Kidney (tissue), 14 donors: ENCODE results near the gene SH3PXD2A. TPM values are rescaled to one million over a fixed set of nuclear protein-coding genes. Genes with fewer than 3 reads are reported as not detected.

Experiments
- DNase-seq, 5 donors: peaks; one replicate each; pipeline ENCODE4 v3.0.0-alpha.2; 2013 to 2020
- FAIRE-seq: peaks from 2 replicates; lab custom pipeline; 2012; peaks lifted over from hg19 to GRCh38; lab: Jason Lieb, UNC
- H3K27ac ChIP-seq, 2 donors: one replicate each; pipeline ENCODE4 v1.7.0; 2013; ENCODE audit warnings: low read depth in 2 of 2, low read length in 2 of 2, inconsistent platforms in 1 of 2
- H3K27me3 ChIP-seq: one replicate; pipeline ENCODE4 v1.7.1; 2013; ENCODE audit warnings: low read length, inconsistent platforms; ENCODE audit not compliant: control insufficient read depth, insufficient read depth
- H3K36me3 ChIP-seq, 3 donors: one replicate each; pipeline versions ENCODE4 v1.7.0 to v1.7.1; 2013; ENCODE audit warnings: low read length in 3 of 3, control low read depth in 1 of 3, inconsistent platforms in 1 of 3; ENCODE audit not compliant: insufficient read depth in 3 of 3, control insufficient read depth in 2 of 3
- H3K4me1 ChIP-seq, 3 donors: one replicate each; pipeline versions ENCODE4 v1.7.0 to v1.7.1; 2013; ENCODE audit warnings: low read length in 3 of 3, inconsistent platforms in 1 of 3, low read depth in 1 of 3; ENCODE audit not compliant: control insufficient read depth in 2 of 3, insufficient read depth in 2 of 3
- H3K4me3 ChIP-seq, 3 donors: one replicate each; pipeline versions ENCODE4 v1.7.0 to v1.8.1; 2013; ENCODE audit warnings: low read length in 3 of 3, control low read depth in 1 of 3, inconsistent platforms in 1 of 3
- H3K9ac ChIP-seq, 3 donors: one replicate each; pipeline versions ENCODE4 v1.7.0 to v1.7.1; 2013; ENCODE audit warnings: low read length in 3 of 3, control low read depth in 1 of 3, inconsistent platforms in 1 of 3
- H3K9me3 ChIP-seq, 3 donors: one replicate each; pipeline versions ENCODE4 v1.7.0 to v1.7.1; 2013; ENCODE audit warnings: low read length in 3 of 3, control low read depth in 1 of 3, inconsistent platforms in 1 of 3; ENCODE audit not compliant: control insufficient read depth in 2 of 3, insufficient read depth in 1 of 3
- intact Hi-C: fragments of 100-400 bp; cut with DNase I; formaldehyde crosslinking; loops from one replicate; pipeline ENCODE4 v1.11.1; 2022
- polyA plus RNA-seq: library from polyadenylated mRNA; stranded (reverse); fragments of 350-450 nt; fragmentation: Illumina TruSeq; extraction: RNeasy Lipid Tissue Mini Kit (QIAGEN cat#74804); gene quantifications from one replicate; pipeline ENCODE4 v1.2.3, GENCODE V29; 2014; ENCODE audit warnings: low read depth, low replicate concordance; ENCODE audit not compliant: insufficient read depth
- total RNA-seq: library from RNA; stranded (reverse); fragmentation: NEBNext Ultra II Directional; extraction: Animal tissue kit (Norgen Biotek cat#: 25700); gene quantifications from one replicate; pipeline ENCODE4 v1.2.1, GENCODE V29; 2021
- TF ChIP-seq, protein P1 (sequence below): IDR thresholded peaks from 3 replicates; pipeline ENCODE4 v1.5.1; 2012; ENCODE audit warnings: mild to moderate bottlenecking, moderate library complexity, borderline replicate concordance; ENCODE audit not compliant: insufficient read depth; ENCODE audit errors: extremely low read depth
- donor health status: control.
- donor health status: control.
- donor health status: control.
- donor health status: control.
- donor health status: control.
- donor health status: DM: yes; HTN: yes; CAD: no.
- donor health status: Normal renal cell carcinoma (clear cell type).

Gene SH3PXD2A
- total and polyA plus RNA-seq, 2 donors from 2014 or later, result 2.4 to 20.1 TPM

- DNase-seq (no peak), FAIRE-seq (no peak)
- intact Hi-C loops, result no loop called here
- H3K9me3 ChIP-seq, result no peaks in the 10 kb centered on the region
- H3K36me3 ChIP-seq, result no peaks in the 10 kb centered on the region
- no peak overlapping the region for H3K9ac ChIP-seq
- no peak overlapping the region for H3K4me3 ChIP-seq
- H3K27ac ChIP-seq, result no peak overlapping the region
- no peaks in the 10 kb centered on the region for H3K4me1 ChIP-seq
- TF ChIP-seq, protein P1, sequence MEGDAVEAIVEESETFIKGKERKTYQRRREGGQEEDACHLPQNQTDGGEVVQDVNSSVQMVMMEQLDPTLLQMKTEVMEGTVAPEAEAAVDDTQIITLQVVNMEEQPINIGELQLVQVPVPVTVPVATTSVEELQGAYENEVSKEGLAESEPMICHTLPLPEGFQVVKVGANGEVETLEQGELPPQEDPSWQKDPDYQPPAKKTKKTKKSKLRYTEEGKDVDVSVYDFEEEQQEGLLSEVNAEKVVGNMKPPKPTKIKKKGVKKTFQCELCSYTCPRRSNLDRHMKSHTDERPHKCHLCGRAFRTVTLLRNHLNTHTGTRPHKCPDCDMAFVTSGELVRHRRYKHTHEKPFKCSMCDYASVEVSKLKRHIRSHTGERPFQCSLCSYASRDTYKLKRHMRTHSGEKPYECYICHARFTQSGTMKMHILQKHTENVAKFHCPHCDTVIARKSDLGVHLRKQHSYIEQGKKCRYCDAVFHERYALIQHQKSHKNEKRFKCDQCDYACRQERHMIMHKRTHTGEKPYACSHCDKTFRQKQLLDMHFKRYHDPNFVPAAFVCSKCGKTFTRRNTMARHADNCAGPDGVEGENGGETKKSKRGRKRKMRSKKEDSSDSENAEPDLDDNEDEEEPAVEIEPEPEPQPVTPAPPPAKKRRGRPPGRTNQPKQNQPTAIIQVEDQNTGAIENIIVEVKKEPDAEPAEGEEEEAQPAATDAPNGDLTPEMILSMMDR, result no peak
- H3K27me3 ChIP-seq, result no peaks in the 10 kb centered on the region
Observed at GRCh38 chr10:103793920-103794883, 61.2 kb downstream of the SH3PXD2A start.

DNA sequence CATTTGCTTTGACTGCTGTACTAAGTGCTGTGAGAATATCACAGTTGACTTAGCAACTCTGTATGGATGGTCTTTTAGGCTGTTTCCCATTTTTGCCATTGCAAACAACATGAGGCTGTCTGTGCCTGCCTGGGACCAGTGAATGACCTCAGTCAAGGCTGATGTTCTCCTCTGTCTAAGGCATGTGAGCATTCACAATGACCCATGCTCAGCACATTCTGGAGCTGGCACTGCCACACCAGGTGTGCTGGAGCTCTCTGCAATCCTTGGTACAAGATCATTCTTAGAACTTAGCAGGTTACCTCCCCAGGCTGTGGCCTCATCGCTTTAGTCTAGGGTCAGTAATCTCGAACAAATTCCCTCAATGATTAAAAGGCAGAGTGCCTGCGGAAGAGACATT, 61.9 kb downstream of the SH3PXD2A start:
- H3K27ac ChIP-seq, result no peak overlapping the region
- DNase-seq (no peak), FAIRE-seq (no peak)
- no peaks in the 10 kb centered on the region for H3K4me1 ChIP-seq
- TF ChIP-seq, protein P1, result no peak
- no peak overlapping the region for H3K4me3 ChIP-seq
- no peak overlapping the region for H3K9ac ChIP-seq
- intact Hi-C loops, result no loop called here
- H3K36me3 ChIP-seq, result no peaks in the 10 kb centered on the region
- no peaks in the 10 kb centered on the region for H3K27me3 ChIP-seq
- no peaks in the 10 kb centered on the region for H3K9me3 ChIP-seq

DNA sequence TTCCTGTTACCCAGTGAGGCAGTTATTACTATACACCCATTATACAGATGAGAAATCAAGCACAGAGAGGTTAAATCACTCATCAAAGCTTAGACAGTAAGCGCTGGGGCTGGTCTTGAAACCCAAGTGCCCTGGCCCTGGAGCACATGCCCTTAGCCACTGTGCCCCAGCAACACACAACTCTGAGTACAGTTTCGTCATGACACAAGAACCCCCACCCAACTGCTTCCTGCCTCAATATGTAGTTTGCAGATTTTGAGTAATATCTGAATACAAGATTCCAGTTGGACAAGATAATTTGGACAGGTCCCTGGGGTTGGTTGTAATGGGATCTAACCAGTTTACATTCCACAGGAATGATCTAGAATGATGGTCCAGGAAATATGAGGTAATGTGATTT, 62.8 kb downstream of the SH3PXD2A start:
- TF ChIP-seq, protein P1, result no peak
- H3K9me3 ChIP-seq, result no peaks in the 10 kb centered on the region
- H3K36me3 ChIP-seq, result no peaks in the 10 kb centered on the region
- DNase-seq (no peak), FAIRE-seq (no peak)
- H3K27me3 ChIP-seq, result no peaks in the 10 kb centered on the region
- intact Hi-C loops, result no loop called here
- no peak overlapping the region for H3K9ac ChIP-seq
- no peak overlapping the region for H3K27ac ChIP-seq
- no peak overlapping the region for H3K4me3 ChIP-seq
- no peaks in the 10 kb centered on the region for H3K4me1 ChIP-seq
